SK-N-SH treated with all-trans-retinoic acid at 6 μM for 48 hours (cell line): ENCODE measurements around the gene ADGRG7.

Experiments used
- ATAC-seq: fragments of 200-7000 bp; cut with Tn5 transposase; 3 replicates; pipeline ENCODE4 v1.9.1; 2020; ENCODE audit warnings: mild to moderate bottlenecking, moderate library complexity
- ARNTL ChIP-seq: fragments of 450-650 bp; formaldehyde crosslinking; IDR thresholded peaks from 2 replicates; pipeline ENCODE4 v1.5.0; 2020; ENCODE audit warnings: low read depth, mild to moderate bottlenecking, moderate library complexity, borderline replicate concordance
- CSDC2 ChIP-seq: fragments of 250-450 bp; sonication (Bioruptor Pico); IDR thresholded peaks from 2 replicates; pipeline ENCODE4 v1.5.0; 2020; ENCODE audit warnings: mild to moderate bottlenecking, moderate library complexity
- CSRNP3 ChIP-seq: fragments of 250-450 bp; sonication (Bioruptor Pico); IDR thresholded peaks from 2 replicates; pipeline ENCODE4 v1.5.1; 2021; ENCODE audit warnings: mild to moderate bottlenecking, moderate library complexity
- GLIS3 ChIP-seq: fragments of 250-450 bp; sonication (Bioruptor Pico); IDR thresholded peaks from 2 replicates; pipeline ENCODE4 v1.5.0; 2020; ENCODE audit warnings: mild to moderate bottlenecking, moderate library complexity
- ISL1 ChIP-seq: fragments of 250-450 bp; sonication (Bioruptor Pico); IDR thresholded peaks from 2 replicates; pipeline ENCODE4 v2.1.2; 2022; ENCODE audit warnings: mild to moderate bottlenecking, moderate library complexity
- PATZ1 ChIP-seq: fragments of 250-450 bp; sonication (Bioruptor Pico); IDR thresholded peaks from 2 replicates; pipeline ENCODE4 v1.8.0; 2020; ENCODE audit warnings: mild to moderate bottlenecking, moderate library complexity, borderline replicate concordance
- POU6F1 ChIP-seq: fragments of 250-450 bp; sonication (Bioruptor Pico); IDR thresholded peaks from 2 replicates; pipeline ENCODE4 v1.8.0; 2021; ENCODE audit warnings: low read depth, mild to moderate bottlenecking, moderate library complexity, borderline replicate concordance
- PPARA ChIP-seq: fragments of 250-450 bp; sonication (Bioruptor Pico); IDR thresholded peaks from 2 replicates; pipeline ENCODE4 v1.5.0; 2020; ENCODE audit warnings: mild to moderate bottlenecking, borderline replicate concordance
- RARB ChIP-seq: fragments of 250-450 bp; sonication (Bioruptor Pico); IDR thresholded peaks from 2 replicates; pipeline ENCODE4 v1.8.0; 2021; ENCODE audit warnings: mild to moderate bottlenecking, moderate library complexity
- SNAI2 ChIP-seq: fragments of 250-450 bp; sonication (Bioruptor Pico); IDR thresholded peaks from 2 replicates; pipeline ENCODE4 v1.5.0; 2020; ENCODE audit warnings: mild to moderate bottlenecking, moderate library complexity
- TCF4 ChIP-seq: fragments of 250-450 bp; sonication (Bioruptor Pico); IDR thresholded peaks from 2 replicates; pipeline ENCODE4 v1.8.0; 2021; ENCODE audit warnings: mild to moderate bottlenecking, moderate library complexity, borderline replicate concordance
- TOX ChIP-seq: fragments of 250-450 bp; sonication (Bioruptor Pico); IDR thresholded peaks from 2 replicates; pipeline ENCODE4 v1.8.0; 2021; ENCODE audit warnings: mild to moderate bottlenecking, moderate library complexity, borderline replicate concordance
- TSHZ2 ChIP-seq: fragments of 250-450 bp; sonication (Bioruptor Pico); IDR thresholded peaks from 2 replicates; pipeline ENCODE4 v1.5.0; 2020; ENCODE audit warnings: mild to moderate bottlenecking, moderate library complexity
- ZC3H10 ChIP-seq: fragments of 250-450 bp; sonication (Bioruptor Pico); IDR thresholded peaks from 2 replicates; pipeline ENCODE4 v1.5.1; 2021; ENCODE audit warnings: mild to moderate bottlenecking, moderate library complexity
- ZFP3 ChIP-seq: fragments of 250-450 bp; sonication (Bioruptor Pico); IDR thresholded peaks from 2 replicates; pipeline ENCODE4 v1.5.0; 2020; ENCODE audit warnings: mild to moderate bottlenecking, moderate library complexity
- ZFP30 ChIP-seq: fragments of 450-650 bp; formaldehyde crosslinking; IDR thresholded peaks from 2 replicates; pipeline ENCODE4 v1.5.0; 2022; ENCODE audit warnings: mild to moderate bottlenecking, moderate library complexity
- ZNF565 ChIP-seq: fragments of 450-650 bp; formaldehyde crosslinking; conservative IDR thresholded peaks from 2 replicates; pipeline ENCODE4 v1.5.0; 2020; ENCODE audit warnings: low read depth, mild to moderate bottlenecking, moderate library complexity
- ZNF70 ChIP-seq: fragments of 450-650 bp; formaldehyde crosslinking; IDR thresholded peaks from 2 replicates; pipeline ENCODE4 v1.5.0; 2020; ENCODE audit warnings: mild to moderate bottlenecking, moderate library complexity
- TF ChIP-seq, protein P1 (sequence below): fragments of 250-450 bp; sonication (Bioruptor Pico); IDR thresholded peaks from 2 replicates; pipeline ENCODE4 v1.5.1; 2020; ENCODE audit warnings: low read depth, mild to moderate bottlenecking, moderate library complexity

Gene ADGRG7

GRCh38 chr3:100586832-100587231, 22.6 kb upstream of the ADGRG7 start:
- TF ChIP-seq POU6F1, result no peak
- no peak for TF ChIP-seq ZNF565
- no peak for TF ChIP-seq TOX
- no peak for TF ChIP-seq ARNTL (CRISPR knock-in tag)
- no peak for TF ChIP-seq ISL1 (CRISPR knock-in tag)
- TF ChIP-seq GLIS3 (CRISPR knock-in tag), result no peak
- TF ChIP-seq TCF4, result no peak
- no peak for TF ChIP-seq RARB
- TF ChIP-seq ZNF70 (CRISPR knock-in tag), result no peak
- no peak for TF ChIP-seq PPARA (CRISPR knock-in tag)
- no peak for TF ChIP-seq SNAI2 (CRISPR knock-in tag)
- no peak for TF ChIP-seq CSRNP3
- TF ChIP-seq ZFP3 (CRISPR knock-in tag), result no peak
- ATAC-seq, result no peak

GRCh38 chr3:100588251-100588650, 21.1 kb upstream of the ADGRG7 start:
- TF ChIP-seq RARB (no peak), TSHZ2 (no peak), PPARA (CRISPR knock-in tag) (no peak), ZFP3 (CRISPR knock-in tag) (no peak), TCF4 (no peak), CSDC2 (CRISPR knock-in tag) (no peak)
- TF ChIP-seq, protein P1, sequence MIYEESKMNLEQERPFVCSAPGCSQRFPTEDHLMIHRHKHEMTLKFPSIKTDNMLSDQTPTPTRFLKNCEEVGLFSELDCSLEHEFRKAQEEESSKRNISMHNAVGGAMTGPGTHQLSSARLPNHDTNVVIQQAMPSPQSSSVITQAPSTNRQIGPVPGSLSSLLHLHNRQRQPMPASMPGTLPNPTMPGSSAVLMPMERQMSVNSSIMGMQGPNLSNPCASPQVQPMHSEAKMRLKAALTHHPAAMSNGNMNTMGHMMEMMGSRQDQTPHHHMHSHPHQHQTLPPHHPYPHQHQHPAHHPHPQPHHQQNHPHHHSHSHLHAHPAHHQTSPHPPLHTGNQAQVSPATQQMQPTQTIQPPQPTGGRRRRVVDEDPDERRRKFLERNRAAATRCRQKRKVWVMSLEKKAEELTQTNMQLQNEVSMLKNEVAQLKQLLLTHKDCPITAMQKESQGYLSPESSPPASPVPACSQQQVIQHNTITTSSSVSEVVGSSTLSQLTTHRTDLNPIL (CRISPR knock-in tag), result no peak
- ATAC-seq, result no peak

DNA sequence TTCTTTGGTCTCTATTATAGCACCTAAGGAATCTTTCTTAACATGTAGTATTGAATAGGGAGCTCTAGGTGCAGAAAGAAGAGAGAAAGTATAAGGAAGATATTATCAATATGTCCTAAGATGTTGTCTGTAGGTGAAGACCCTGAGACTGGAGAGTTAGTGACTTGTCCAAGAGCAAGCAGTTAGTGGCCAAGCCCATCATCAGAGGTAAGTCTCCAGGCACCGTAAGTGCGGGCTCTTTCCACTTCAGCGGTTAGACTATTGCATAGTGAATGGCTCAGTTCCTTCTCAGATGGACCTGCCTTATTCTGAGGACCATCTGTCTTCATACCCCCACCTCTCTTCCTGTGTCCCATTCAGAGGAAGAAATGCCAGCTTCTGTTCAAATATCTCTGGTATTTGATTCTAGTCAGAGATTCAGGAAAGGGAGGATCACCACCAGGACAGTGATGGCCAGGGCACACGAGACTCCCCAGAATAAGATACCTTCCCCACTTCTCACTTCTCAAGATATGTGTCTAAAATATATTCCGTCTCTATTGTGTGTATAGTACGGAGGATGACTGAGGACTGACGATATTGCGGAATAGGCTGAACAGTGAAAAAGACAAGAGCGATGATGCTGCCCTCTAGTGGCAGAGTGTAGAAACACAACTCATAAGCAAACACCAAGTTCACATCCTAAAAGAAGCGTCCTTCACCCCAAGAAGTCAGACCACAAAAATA, 19.1 kb upstream of the ADGRG7 start:
- TF ChIP-seq PPARA (CRISPR knock-in tag) (no peak), RARB (no peak), ZFP30 (CRISPR knock-in tag) (no peak), PATZ1 (CRISPR knock-in tag) (no peak), ZNF565 (no peak), ZC3H10 (CRISPR knock-in tag) (no peak), ARNTL (CRISPR knock-in tag) (no peak)
- TF ChIP-seq, protein P1 (CRISPR knock-in tag), result no peak
- peak; percentile 95 for ATAC-seq
